ENCODE results near the gene AHCYL2. TPM values are rescaled to one million over a fixed set of nuclear protein-coding genes. Genes with fewer than 3 reads are reported as not detected.

Gene AHCYL2
- total and polyA plus RNA-seq, 2 donors (not counting 1 experiment from before 2014, with no cell fraction given), result 8.8 to 26.2 TPM

- WGBS (ENCODE audit: insufficient coverage), result 98% methylated on average over 4 of the region's 5 CpGs
- DNase-seq, result no peak
- H3K27me3 ChIP-seq (replicated peaks in 1 of 4; ENCODE audit: control extremely low read depth in 1 of 4, control insufficient read depth in 3 of 4, insufficient read depth in 4 of 4, low read length in 3 of 4), result no peaks in the 10 kb centered on the region
- no peak overlapping the region for H3K27ac ChIP-seq (ENCODE audit: low read length in 2 of 2)
- H3K9me3 ChIP-seq (ENCODE audit: control extremely low read depth in 1 of 3, control insufficient read depth in 2 of 3, insufficient read depth in 1 of 3, low read length in 2 of 3), result peaks cover 0 to 4% (median 0%) of the 10 kb centered on the region in 3 donors
- no peaks in the 10 kb centered on the region for H3K4me1 ChIP-seq (ENCODE audit: control insufficient read depth in 2 of 2, insufficient read depth in 2 of 2, low read length in 2 of 2)
- Mint-ChIP-seq H3K9me3 (ENCODE audit: insufficient read depth) (peaks cover 2% of the 10 kb centered on the region), H3K27ac (no peak overlapping the region), H3K4me3 (no peak overlapping the region), H3K27me3 (no peaks in the 10 kb centered on the region), H3K4me1 (no peaks in the 10 kb centered on the region)
- H4K20me1 ChIP-seq (ENCODE audit: control insufficient read depth, insufficient read depth, low read length, poor library complexity, severe bottlenecking), result no peaks in the 10 kb centered on the region
- H2AFZ ChIP-seq (ENCODE audit: insufficient read depth, low read depth, low read length, poor library complexity, severe bottlenecking), result no peak overlapping the region
- no peak overlapping the region for H3K4me3 ChIP-seq (ENCODE audit: control extremely low read depth in 1 of 5, extremely low read depth in 1 of 5, insufficient read depth in 1 of 5, low read depth in 2 of 5, low read length in 4 of 5)
- H3K4me2 ChIP-seq (replicated peaks; ENCODE audit: low read depth, low read length, poor library complexity, severe bottlenecking), result no peak overlapping the region
- ChIA-PET CTCF (no interaction called here), POLR2A (no interaction called here)
- no peak for ATAC-seq (ENCODE audit: low read depth)
- intact Hi-C loops (cut with micrococcal nuclease), result no loop called here
- H3K36me3 ChIP-seq (replicated peaks in 1 of 2; ENCODE audit: control extremely low read depth in 1 of 2, control insufficient read depth in 1 of 2, extremely low read depth in 1 of 2, insufficient read depth in 2 of 2, low read length in 1 of 2), result peaks cover 6 to 10% of the 10 kb centered on the region in 2 experiments
- no peaks in the 10 kb centered on the region for H3K79me2 ChIP-seq (ENCODE audit: control insufficient read depth, insufficient read depth, low read length)
- H3K9ac ChIP-seq (ENCODE audit: low read length), result no peak overlapping the region
- no peak for TF ChIP-seq EZH2 (IDR thresholded peaks at IDR 0.05; ENCODE audit: borderline replicate concordance, insufficient read depth, low read depth, low read length, poor library complexity, severe bottlenecking)
- TF ChIP-seq, protein P1, sequence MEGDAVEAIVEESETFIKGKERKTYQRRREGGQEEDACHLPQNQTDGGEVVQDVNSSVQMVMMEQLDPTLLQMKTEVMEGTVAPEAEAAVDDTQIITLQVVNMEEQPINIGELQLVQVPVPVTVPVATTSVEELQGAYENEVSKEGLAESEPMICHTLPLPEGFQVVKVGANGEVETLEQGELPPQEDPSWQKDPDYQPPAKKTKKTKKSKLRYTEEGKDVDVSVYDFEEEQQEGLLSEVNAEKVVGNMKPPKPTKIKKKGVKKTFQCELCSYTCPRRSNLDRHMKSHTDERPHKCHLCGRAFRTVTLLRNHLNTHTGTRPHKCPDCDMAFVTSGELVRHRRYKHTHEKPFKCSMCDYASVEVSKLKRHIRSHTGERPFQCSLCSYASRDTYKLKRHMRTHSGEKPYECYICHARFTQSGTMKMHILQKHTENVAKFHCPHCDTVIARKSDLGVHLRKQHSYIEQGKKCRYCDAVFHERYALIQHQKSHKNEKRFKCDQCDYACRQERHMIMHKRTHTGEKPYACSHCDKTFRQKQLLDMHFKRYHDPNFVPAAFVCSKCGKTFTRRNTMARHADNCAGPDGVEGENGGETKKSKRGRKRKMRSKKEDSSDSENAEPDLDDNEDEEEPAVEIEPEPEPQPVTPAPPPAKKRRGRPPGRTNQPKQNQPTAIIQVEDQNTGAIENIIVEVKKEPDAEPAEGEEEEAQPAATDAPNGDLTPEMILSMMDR (IDR thresholded peaks at IDR 0.05), result no peak
Measured at GRCh38 chr7:129417073-129417472, 192.2 kb downstream of the AHCYL2 start.

- Histone ChIP-seq H2AFZ (ENCODE audit: insufficient read depth, low read depth, low read length, poor library complexity, severe bottlenecking) (no peak overlapping the region), H3K4me2 (replicated peaks; ENCODE audit: low read depth, low read length, poor library complexity, severe bottlenecking) (no peak overlapping the region), H3K79me2 (ENCODE audit: control insufficient read depth, insufficient read depth, low read length) (no peaks in the 10 kb centered on the region), H3K36me3 (replicated peaks in 1 of 2; ENCODE audit: control extremely low read depth in 1 of 2, control insufficient read depth in 1 of 2, extremely low read depth in 1 of 2, insufficient read depth in 2 of 2, low read length in 1 of 2) (peaks cover 7 to 9% of the 10 kb centered on the region in 2 experiments), H3K9ac (ENCODE audit: low read length) (no peak overlapping the region), H4K20me1 (ENCODE audit: control insufficient read depth, insufficient read depth, low read length, poor library complexity, severe bottlenecking) (no peaks in the 10 kb centered on the region), H3K27ac (ENCODE audit: low read length in 2 of 2) (no peak overlapping the region), H3K9me3 (ENCODE audit: control extremely low read depth in 1 of 3, control insufficient read depth in 2 of 3, insufficient read depth in 1 of 3, low read length in 2 of 3) (no peaks in the 10 kb centered on the region), H3K4me1 (ENCODE audit: control insufficient read depth in 2 of 2, insufficient read depth in 2 of 2, low read length in 2 of 2) (no peaks in the 10 kb centered on the region), H3K4me3 (ENCODE audit: control extremely low read depth in 1 of 5, extremely low read depth in 1 of 5, insufficient read depth in 1 of 5, low read depth in 2 of 5, low read length in 4 of 5) (no peak overlapping the region), H3K27me3 (replicated peaks in 1 of 4; ENCODE audit: control extremely low read depth in 1 of 4, control insufficient read depth in 3 of 4, insufficient read depth in 4 of 4, low read length in 3 of 4) (no peaks in the 10 kb centered on the region)
- Mint-ChIP-seq H3K4me1 (no peaks in the 10 kb centered on the region), H3K4me3 (no peak overlapping the region), H3K27me3 (no peaks in the 10 kb centered on the region), H3K9me3 (ENCODE audit: insufficient read depth) (no peaks in the 10 kb centered on the region), H3K27ac (no peak overlapping the region)
- DNase-seq (no peak), ATAC-seq (ENCODE audit: low read depth) (no peak)
- intact Hi-C loops (cut with micrococcal nuclease), result no loop called here
- CTCF ChIA-PET, result no interaction called here
- WGBS (ENCODE audit: insufficient coverage), result no CpG with 5 or more reads among the region's 2 CpGs
- TF ChIP-seq, protein P1 (IDR thresholded peaks at IDR 0.05), result no peak
- TF ChIP-seq EZH2 (IDR thresholded peaks at IDR 0.05; ENCODE audit: borderline replicate concordance, insufficient read depth, low read depth, low read length, poor library complexity, severe bottlenecking), result no peak
- POLR2A ChIA-PET, result no interaction called here
Measured at GRCh38 chr7:129421717-129422250, 197.0 kb downstream of the AHCYL2 start.

All from B cell (primary cell).